Peyer's patch (tissue), 4 donors: Measurements from ENCODE around the gene MAGED1.

Experiments used
- CTCF ChIP-seq, 6 experiments: fragments of 450-650 bp in 4 of 6; fragments of 200-600 bp in 2 of 6; sonication (generic) in 1 of 6; IDR thresholded peaks; one replicate each; pipeline ENCODE4 v1.5.1; 2017 to 2019; ENCODE audit warnings: antibody characterized with exemption in 6 of 6, mild to moderate bottlenecking in 3 of 6, moderate library complexity in 1 of 6
- POLR2A ChIP-seq, 2 donors: fragments of 450-650 bp; IDR thresholded peaks; one replicate each; pipeline ENCODE4 v1.5.1; 2017; ENCODE audit warnings: antibody characterized with exemption in 2 of 2, mild to moderate bottlenecking in 2 of 2, moderate library complexity in 2 of 2

DNA sequence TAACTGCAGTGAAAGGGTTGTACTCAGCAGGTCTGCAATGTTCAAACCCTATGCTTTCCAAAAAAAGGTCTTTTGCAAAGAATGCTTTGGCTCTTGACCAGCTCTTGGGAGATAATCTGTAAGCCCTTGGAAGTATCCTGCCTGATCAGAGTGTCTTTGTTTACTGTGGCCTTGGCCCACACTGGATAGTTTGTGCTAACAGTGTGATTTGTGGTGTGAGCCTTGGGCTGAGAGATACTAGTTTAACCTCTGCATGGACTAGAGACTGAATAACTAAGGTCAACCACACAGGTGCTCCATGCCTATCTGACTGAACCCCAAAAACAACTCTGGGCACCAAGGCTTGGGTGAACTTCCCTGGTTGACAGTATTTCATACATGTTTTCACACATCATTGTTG lies 3.6 kb upstream of the MAGED1 start:
- TF ChIP-seq CTCF (IDR thresholded peaks at IDR 0.05) (no peak), POLR2A (IDR thresholded peaks at IDR 0.05) (no peak)
